H1 (cell line): ENCODE measurements around the gene ZNF496. TPM values are rescaled to one million over a fixed set of nuclear protein-coding genes. Genes with fewer than 3 reads are reported as not detected.

Experiments used
- CTCF ChIA-PET: fragments of 300-600 bp; sonication (Branson Sonifier 250); formaldehyde crosslinking; loops from one replicate; lab custom pipeline; 2021; ENCODE audit not compliant: partially characterized antibody; lab: Charles Lee
- POLR2A ChIA-PET: fragments of 300-600 bp; sonication (Branson Sonifier 250); formaldehyde crosslinking; loops from one replicate; lab custom pipeline; 2021; ENCODE audit warnings: inconsistent platforms; ENCODE audit not compliant: partially characterized antibody; lab: Charles Lee
- DNase-seq, 2 experiments: peaks; one replicate each; pipeline versions ENCODE4 v3.0.0 to v3.0.0-alpha.2; 2010 to 2022; ENCODE audit warnings: low spot score in 2 of 2, low read depth in 1 of 2, mixed read lengths in 1 of 2
- FAIRE-seq: peaks from 2 replicates; lab custom pipeline; 2011; peaks lifted over from hg19 to GRCh38; lab: Jason Lieb, UNC
- H2AFZ ChIP-seq: 2 replicates; pipeline ENCODE4 v1.8.1; 2012; ENCODE audit warnings: low read length, inconsistent platforms
- H2AK5ac ChIP-seq: 2 replicates; pipeline ENCODE4 v1.6.1; 2013; ENCODE audit warnings: low read depth, low read length
- H2BK120ac ChIP-seq: replicated peaks from 2 replicates; pipeline ENCODE3; 2013; ENCODE audit warnings: low read depth, low read length, inconsistent platforms
- H2BK12ac ChIP-seq: 2 replicates; pipeline ENCODE4 v1.6.1; 2013; ENCODE audit warnings: low read depth, low read length
- H2BK15ac ChIP-seq: 2 replicates; pipeline ENCODE4 v1.6.1; 2013; ENCODE audit warnings: low read length
- H2BK20ac ChIP-seq: 2 replicates; pipeline ENCODE4 v1.6.1; 2013; ENCODE audit warnings: low read length
- H2BK5ac ChIP-seq: 2 replicates; pipeline ENCODE4 v1.6.1; 2013; ENCODE audit warnings: low read depth, low read length
- H3K14ac ChIP-seq: 2 replicates; pipeline ENCODE4 v1.6.1; 2013; ENCODE audit warnings: inconsistent platforms; ENCODE audit not compliant: insufficient read length
- H3K18ac ChIP-seq: 2 replicates; pipeline ENCODE4 v1.6.1; 2013; ENCODE audit warnings: low read length; ENCODE audit errors: extremely low read depth
- H3K23ac ChIP-seq: 2 replicates; pipeline ENCODE4 v1.6.1; 2013; ENCODE audit warnings: inconsistent platforms; ENCODE audit not compliant: insufficient read length
- H3K23me2 ChIP-seq: 2 replicates; pipeline ENCODE4 v1.6.1; 2013; ENCODE audit warnings: low read depth, low read length
- H3K27ac ChIP-seq: 2 replicates; pipeline ENCODE4 v1.6.1; 2011; ENCODE audit warnings: low read depth, low read length, inconsistent platforms
- H3K27me3 ChIP-seq, 4 experiments: replicated peaks in 1 of 4; 1 replicate in 1 of 4; 2 replicates in 3 of 4; pipeline versions ENCODE4 v1.6.1 to v1.8.1; 2011 to 2013; ENCODE audit warnings: low read length in 3 of 4, mild to moderate bottlenecking in 3 of 4, inconsistent platforms in 2 of 4, mixed read lengths in 2 of 4, moderate library complexity in 1 of 4; ENCODE audit not compliant: control insufficient read depth in 3 of 4, insufficient read depth in 3 of 4; ENCODE audit errors: extremely low read depth in 1 of 4
- H3K36me3 ChIP-seq, 4 experiments: 2 replicates each; pipeline versions ENCODE4 v1.6.1 to v1.8.1; 2011 to 2013; ENCODE audit warnings: mild to moderate bottlenecking in 4 of 4, low read length in 3 of 4, moderate library complexity in 2 of 4, control low read depth in 1 of 4, inconsistent platforms in 1 of 4; ENCODE audit not compliant: insufficient read depth in 4 of 4, control insufficient read depth in 2 of 4
- H3K4ac ChIP-seq: replicated peaks from 2 replicates; pipeline ENCODE3; 2013; ENCODE audit warnings: low read length, low read depth, mixed read lengths, inconsistent platforms; ENCODE audit not compliant: insufficient read length
- H3K4me1 ChIP-seq, 4 experiments: replicated peaks in 1 of 4; 1 replicate in 1 of 4; 2 replicates in 3 of 4; pipeline versions ENCODE4 v1.6.1 to v1.8.1; 2011 to 2013; ENCODE audit warnings: low read length in 3 of 4, inconsistent platforms in 2 of 4, mixed read lengths in 1 of 4; ENCODE audit not compliant: insufficient read depth in 4 of 4, control insufficient read depth in 3 of 4
- H3K4me2 ChIP-seq, 2 experiments: 2 replicates each; pipeline versions ENCODE4 v1.6.1 to v1.8.1; 2011 to 2013; ENCODE audit warnings: low read depth in 2 of 2, low read length in 2 of 2, control low read depth in 1 of 2, inconsistent platforms in 1 of 2, mild to moderate bottlenecking in 1 of 2; ENCODE audit not compliant: insufficient read depth in 1 of 2
- H3K4me3 ChIP-seq, 4 experiments: fragments of 200-600, 300-600 bp in 1 of 4; sonication (generic), shearing (Covaris generic), sonication (Bioruptor Twin) in 1 of 4; 2 replicates each; pipeline versions ENCODE4 v1.5.1 to v1.8.1; 2011 to 2016; ENCODE audit warnings: low read length in 4 of 4, low read depth in 3 of 4, control low read depth in 2 of 4, inconsistent platforms in 2 of 4, mild to moderate bottlenecking in 2 of 4, mixed read lengths in 1 of 4, moderate library complexity in 1 of 4; ENCODE audit not compliant: insufficient read depth in 2 of 4; ENCODE audit errors: extremely low read depth in 1 of 4
- H3K56ac ChIP-seq: replicated peaks from 2 replicates; pipeline ENCODE3; 2013; ENCODE audit warnings: low read depth, mild to moderate bottlenecking, mixed read lengths, low read length, inconsistent platforms; ENCODE audit not compliant: insufficient read length
- H3K79me1 ChIP-seq: 2 replicates; pipeline ENCODE4 v1.6.1; 2013; ENCODE audit warnings: low read depth, low read length, control low read depth
- H3K79me2 ChIP-seq, 2 experiments: 2 replicates each; pipeline versions ENCODE4 v1.6.1 to v1.8.1; 2012 to 2013; ENCODE audit warnings: low read length in 2 of 2, mild to moderate bottlenecking in 2 of 2, inconsistent platforms in 1 of 2; ENCODE audit not compliant: insufficient read depth in 2 of 2, control insufficient read depth in 1 of 2
- H3K9ac ChIP-seq, 4 experiments: replicated peaks in 1 of 4; 1 replicate in 1 of 4; 2 replicates in 3 of 4; pipeline versions ENCODE4 v1.6.1 to v1.8.1; 2011 to 2013; ENCODE audit warnings: low read depth in 3 of 4, low read length in 3 of 4, control low read depth in 2 of 4, mild to moderate bottlenecking in 2 of 4, moderate library complexity in 2 of 4, inconsistent platforms in 1 of 4; ENCODE audit errors: extremely low read depth in 1 of 4
- H3K9me3 ChIP-seq, 2 experiments: 2 replicates each; pipeline versions ENCODE4 v1.6.1 to v1.8.1; 2012 to 2013; ENCODE audit warnings: mild to moderate bottlenecking in 2 of 2, moderate library complexity in 2 of 2, control low read depth in 1 of 2, inconsistent platforms in 1 of 2, low read depth in 1 of 2, low read length in 1 of 2, mixed read lengths in 1 of 2; ENCODE audit not compliant: insufficient read depth in 2 of 2
- H4K20me1 ChIP-seq, 2 experiments: replicated peaks in 1 of 2; 2 replicates each; pipeline versions ENCODE3 to v1.8.1; 2011 to 2013; ENCODE audit warnings: inconsistent platforms in 2 of 2, low read length in 2 of 2, mild to moderate bottlenecking in 1 of 2; ENCODE audit not compliant: insufficient read depth in 2 of 2, control insufficient read depth in 1 of 2
- H4K5ac ChIP-seq: 2 replicates; pipeline ENCODE4 v1.6.1; 2013; ENCODE audit warnings: low read length, low read depth, mixed read lengths, inconsistent platforms; ENCODE audit not compliant: insufficient read length
- H4K8ac ChIP-seq: 2 replicates; pipeline ENCODE4 v1.8.0; 2013; ENCODE audit warnings: mild to moderate bottlenecking, moderate library complexity, low read length, inconsistent platforms; ENCODE audit not compliant: insufficient read depth; ENCODE audit errors: extremely low read depth
- H4K91ac ChIP-seq: replicated peaks from 2 replicates; pipeline ENCODE3; 2013; ENCODE audit warnings: low read length, mixed read lengths, inconsistent platforms; ENCODE audit not compliant: insufficient read length
- CHD2 ChIP-seq: IDR thresholded peaks from 2 replicates; pipeline ENCODE4 v1.6.1; 2012; ENCODE audit warnings: low read length, improper control_type of control experiment
- E2F6 ChIP-seq: IDR thresholded peaks from 2 replicates; pipeline ENCODE4 v1.6.1; 2012; ENCODE audit warnings: inconsistent platforms
- EP300 ChIP-seq, 2 experiments: IDR thresholded peaks; 1 replicate in 1 of 2; 2 replicates in 1 of 2; pipeline ENCODE4 v1.6.1; 2011 to 2012; ENCODE audit warnings: low read depth in 2 of 2, low read length in 2 of 2, mild to moderate bottlenecking in 2 of 2, borderline replicate concordance in 1 of 2, inconsistent platforms in 1 of 2, moderate library complexity in 1 of 2
- GABPA ChIP-seq: IDR thresholded peaks from 2 replicates; pipeline ENCODE4 v1.6.1; 2011; ENCODE audit warnings: mild to moderate bottlenecking, low read length, moderate library complexity, borderline replicate concordance; ENCODE audit not compliant: insufficient read depth
- KDM5A ChIP-seq: fragments of 200-600 bp; IDR thresholded peaks from 2 replicates; pipeline ENCODE4 v1.7.1; 2012; ENCODE audit warnings: mild to moderate bottlenecking, low read length, inconsistent platforms, mixed read lengths
- POLR2AphosphoS5 ChIP-seq: IDR thresholded peaks from 2 replicates; pipeline ENCODE4 v1.6.1; 2011; ENCODE audit warnings: low read depth, low read length
- POU5F1 ChIP-seq: IDR thresholded peaks from 2 replicates; pipeline ENCODE4 v1.6.1; 2011; ENCODE audit warnings: low read depth, mild to moderate bottlenecking, low read length, moderate library complexity
- RAD21 ChIP-seq, 2 experiments: IDR thresholded peaks in 1 of 2; conservative IDR thresholded peaks in 1 of 2; 2 replicates each; pipeline ENCODE4 v1.6.1; 2011; ENCODE audit warnings: low read depth in 2 of 2, low read length in 2 of 2, improper control_type of control experiment in 1 of 2, inconsistent platforms in 1 of 2, mild to moderate bottlenecking in 1 of 2, moderate library complexity in 1 of 2
- SAP30 ChIP-seq: fragments of 300-600 bp; sonication (generic); IDR thresholded peaks from 2 replicates; pipeline ENCODE4 v1.7.1; 2012; ENCODE audit warnings: low read length, moderate library complexity, mild to moderate bottlenecking, inconsistent platforms; ENCODE audit not compliant: insufficient read depth, insufficient replicate concordance
- SP4 ChIP-seq: IDR thresholded peaks from 2 replicates; pipeline ENCODE4 v1.6.1; 2012; ENCODE audit warnings: low read length, inconsistent platforms
- ZNF274 ChIP-seq: IDR thresholded peaks from 2 replicates; pipeline ENCODE4 v1.7.0; 2012; ENCODE audit warnings: low read length, borderline replicate concordance; ENCODE audit errors: extremely low read depth
- WGBS, 2 experiments: shearing (Covaris generic) in 1 of 2; methylation state at CpG; one replicate each; pipeline versions ENCODE4 v1.1.6 to v1.1.7; 2013 to 2015; ENCODE audit warnings: low lambda C conversion rate in 2 of 2, mixed read lengths in 2 of 2, inconsistent platforms in 1 of 2, low coverage in 1 of 2, missing lambda C conversion rate in 1 of 2; ENCODE audit not compliant: insufficient replicate concordance in 2 of 2, insufficient coverage in 1 of 2, insufficient read length in 1 of 2; ENCODE audit errors: extremely low coverage in 1 of 2, missing lambda C conversion rate in 1 of 2; 5-methylcytosine and 5-hydroxymethylcytosine counted together
- polyA plus RNA-seq, 7 experiments: library from polyadenylated mRNA; depleted of rRNA in 3 of 7; stranded (reverse) in 5 of 7; unstranded in 2 of 7; fragments of >200 nt in 5 of 7; fragments of 200-250 nt in 2 of 7; gene quantifications; 1 replicate in 5 of 7; 2 replicates in 1 of 7; 4 replicates in 1 of 7; pipeline versions ENCODE4 v1.2.1 to v1.2.3, GENCODE V29; 2011 to 2013; ENCODE audit warnings: missing spikeins in 2 of 7, mixed read lengths in 2 of 7
- total RNA-seq: library from RNA; stranded (reverse); fragmentation: NEBNext Ultra II Directional; extraction: Animal tissue kit (Norgen Biotek cat#: 25700); gene quantifications from 2 replicates; pipeline ENCODE4 v1.2.1, GENCODE V29; 2021

ZNF496 gene
- total and polyA plus RNA-seq, 2 of the 8 experiments (the other 6 are each of a cell fraction or from before 2014, with no cell fraction given), result 27.9 to 71.4 TPM

GRCh38 chr1:247337961-247338360, 6.3 kb upstream of the ZNF496 start:
- FAIRE-seq, result no peak

More at GRCh38 chr1:247337961-247338360, 6.3 kb upstream of the ZNF496 start:
- Histone ChIP-seq H3K18ac (no peak overlapping the region), H3K23me2 (no peaks in the 10 kb centered on the region), H2AK5ac (no peak overlapping the region), H2AFZ (no peak overlapping the region), H3K27ac (peak overlapping the region; percentile 34; the same call in 1 of the 2 replicates), H3K56ac (no peak overlapping the region), H3K23ac (no peak overlapping the region), H3K27me3 (no peaks in the 10 kb centered on the region), H3K4ac (no peak overlapping the region), H4K20me1 (peaks cover 19 to 46% of the 10 kb centered on the region in 2 experiments), H3K79me2 (peaks cover 7 to 68% of the 10 kb centered on the region in 2 experiments), H2BK5ac (no peak overlapping the region; the same call in 1 of the 2 replicates), H2BK12ac (no peak overlapping the region), H3K4me2 (no peak overlapping the region), H3K36me3 (peaks cover 4 to 13% (median 7%) of the 10 kb centered on the region in 4 experiments; a peak in 7 of 8 replicates), H3K79me1 (peaks cover 17% of the 10 kb centered on the region; the same call in 1 of the 2 replicates), H4K91ac (no peak overlapping the region), H2BK120ac (no peak overlapping the region), H3K9me3 (no peaks in the 10 kb centered on the region), H4K5ac (no peak overlapping the region), H3K9ac (no peak overlapping the region), H2BK20ac (no peak overlapping the region), H3K4me3 (no peak overlapping the region), H4K8ac (no peak overlapping the region), H3K4me1 (peaks cover 15 to 38% (median 23%) of the 10 kb centered on the region in 4 experiments), H2BK15ac (no peak overlapping the region), H3K14ac (no peak overlapping the region)
- no peak for DNase-seq
- CTCF ChIA-PET, result no interaction called here
- TF ChIP-seq KDM5A (no peak), GABPA (no peak), E2F6 (no peak), CHD2 (no peak), POU5F1 (no peak), EP300 (IDR thresholded peaks at IDR 0.05; ENCODE audit: borderline replicate concordance in 1 of 2, low read depth in 2 of 2, low read length in 2 of 2) (no peak), POLR2AphosphoS5 (no peak), SP4 (no peak), ZNF274 (no peak), SAP30 (no peak), RAD21 (IDR thresholded peaks at IDR 0.05 in 1 of 2, conservative IDR thresholded peaks at IDR 0.05 in 1 of 2; ENCODE audit: low read depth in 2 of 2, low read length in 2 of 2) (no peak)
- WGBS, 2 experiments, result 93% methylated on average over 11 of the region's 11 CpGs; no CpG with 5 or more reads in 1 of the 2 experiments
- POLR2A ChIA-PET, result no interaction called here
